ENCODE measurements around the gene LRMDA.

LRMDA gene

DNA sequence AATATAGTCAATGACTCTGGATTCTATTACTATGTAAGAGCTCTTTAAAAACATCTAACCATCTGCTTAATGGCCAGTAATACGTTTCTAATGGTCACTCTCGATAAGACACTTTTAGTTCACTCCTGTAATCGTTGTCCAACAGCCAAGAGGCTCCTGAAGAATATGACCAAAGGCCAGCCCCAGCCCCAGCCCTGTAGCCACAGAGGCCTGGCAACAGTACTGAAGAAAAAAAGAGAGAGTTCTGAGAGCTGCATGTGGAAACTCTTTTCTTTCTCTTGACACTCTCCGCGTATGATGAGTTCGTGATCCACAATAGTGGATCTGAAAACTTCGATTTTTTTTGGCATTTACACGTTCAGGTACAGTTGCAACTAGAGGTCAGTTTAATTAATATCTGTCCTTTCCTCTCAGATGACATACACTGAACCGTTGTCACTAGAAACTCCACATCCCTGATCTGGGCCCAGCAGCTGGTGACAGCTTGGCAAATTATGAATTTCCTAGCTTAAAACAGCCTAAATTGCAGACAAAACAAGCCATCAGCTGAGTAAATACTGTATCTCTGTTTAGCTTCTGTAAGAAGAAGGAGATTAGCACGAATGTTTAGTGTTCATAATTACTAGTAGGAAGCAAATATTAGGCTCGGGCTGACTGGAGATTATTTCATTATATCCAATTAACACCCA, 456.7 kb downstream of the LRMDA start:
- no peak for DNase-seq

DNA sequence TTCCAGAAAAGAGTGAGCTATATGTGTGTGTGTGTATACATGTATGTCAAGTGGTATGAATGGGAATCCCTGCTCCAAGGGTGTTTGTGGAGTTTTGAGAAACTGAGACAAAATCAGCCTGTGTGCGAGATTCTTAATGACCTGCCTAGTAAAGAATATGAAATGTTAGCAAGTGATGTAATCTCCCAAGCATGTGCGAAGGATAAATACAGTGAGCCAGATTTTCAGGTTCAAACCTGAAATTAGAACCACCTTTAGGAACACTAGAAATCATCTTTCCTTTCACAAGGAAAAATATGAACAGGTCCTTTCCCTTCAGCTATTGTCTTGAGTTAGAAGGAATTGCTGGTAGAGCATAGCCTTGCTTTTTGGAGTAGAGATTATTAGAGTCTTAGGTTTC, 457.6 kb downstream of the LRMDA start:
- DNase-seq: no peak

DNA sequence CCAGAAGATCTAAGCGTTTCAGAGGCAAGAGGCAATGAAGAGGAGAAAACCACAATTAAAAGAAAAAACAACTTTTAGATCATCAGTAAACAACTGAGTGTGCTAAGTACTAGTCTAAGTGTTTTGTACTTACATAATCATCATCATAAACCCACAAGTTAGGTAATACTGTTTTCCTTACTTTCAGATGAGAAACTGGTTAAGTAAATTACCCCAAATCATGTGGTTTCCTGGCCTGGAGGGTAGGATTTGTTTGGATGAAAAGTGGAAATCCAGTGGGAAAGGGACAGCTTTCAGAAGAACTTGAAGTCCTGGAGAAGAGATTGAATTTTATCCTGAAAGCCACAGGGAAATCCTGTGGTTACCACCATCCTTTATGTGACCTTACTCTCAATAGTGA, 463.3 kb downstream of the LRMDA start:
- DNase-seq: no peak

DNA sequence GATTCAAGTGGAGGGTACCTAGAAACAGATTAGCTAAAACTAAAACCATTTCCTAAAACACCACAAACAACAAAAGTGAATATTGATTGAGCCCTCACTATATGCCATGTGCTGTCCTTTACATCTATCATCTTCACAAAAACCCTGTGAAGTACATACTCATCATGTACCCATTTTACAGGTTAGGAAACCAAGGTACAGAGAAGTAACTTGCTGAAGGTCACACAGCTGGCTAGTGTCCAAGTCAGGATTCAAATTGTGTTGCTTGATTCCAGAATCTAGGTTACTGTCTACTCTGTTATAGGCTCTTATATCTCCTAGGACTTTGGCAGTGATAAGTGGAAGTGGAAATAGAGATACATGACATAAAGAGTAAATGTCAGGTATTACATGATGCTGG, 463.8 kb downstream of the LRMDA start:
- DNase-seq: no peak

DNA sequence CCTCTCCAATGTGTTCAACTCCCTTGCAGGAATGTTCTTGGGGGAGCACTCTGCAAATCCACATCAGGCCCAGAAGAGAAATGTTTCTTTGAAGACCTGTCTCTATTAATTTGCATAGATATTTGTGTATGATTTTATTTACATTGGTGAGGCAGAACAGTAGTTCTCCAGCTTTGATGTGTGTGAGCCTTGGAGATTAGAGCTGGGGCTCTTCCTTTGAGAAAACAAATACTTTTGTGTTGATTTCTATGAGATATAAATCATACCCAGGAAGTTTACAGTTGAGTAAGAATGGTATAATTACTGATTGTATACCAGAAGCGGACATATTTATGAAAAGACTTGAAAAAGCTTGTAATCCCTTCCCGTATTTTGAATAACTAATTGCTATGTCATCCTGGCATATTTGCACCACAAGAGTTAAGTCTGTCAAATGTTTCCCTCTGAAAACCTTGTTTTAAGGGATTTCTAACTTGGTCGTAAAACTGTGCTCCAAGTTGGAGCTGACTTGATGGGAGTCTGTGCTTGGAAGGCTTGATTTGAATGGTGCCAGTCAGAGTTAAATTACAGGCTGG, 468.5 kb downstream of the LRMDA start:
- DNase-seq: no peak

DNA sequence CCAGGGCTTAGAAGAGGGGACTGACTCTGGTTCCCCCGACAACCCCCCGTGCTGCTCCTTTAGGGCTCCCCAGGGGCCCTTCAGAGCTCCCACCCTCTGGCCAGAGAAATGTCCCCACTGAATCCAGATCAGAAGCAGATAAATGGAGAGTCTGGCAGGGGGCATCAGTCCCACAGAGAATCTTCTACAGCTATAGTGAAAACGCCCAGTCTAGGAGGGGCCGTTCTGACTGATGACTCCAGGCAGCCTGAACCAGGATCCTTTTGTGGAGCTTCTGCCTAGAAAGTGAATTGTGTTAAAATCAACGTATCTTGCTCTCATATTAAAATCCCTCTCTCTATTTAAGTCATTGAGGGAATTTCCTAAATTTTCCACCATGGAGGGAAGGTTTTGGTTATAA, 471.4 kb downstream of the LRMDA start:
- no peak for DNase-seq

DNA sequence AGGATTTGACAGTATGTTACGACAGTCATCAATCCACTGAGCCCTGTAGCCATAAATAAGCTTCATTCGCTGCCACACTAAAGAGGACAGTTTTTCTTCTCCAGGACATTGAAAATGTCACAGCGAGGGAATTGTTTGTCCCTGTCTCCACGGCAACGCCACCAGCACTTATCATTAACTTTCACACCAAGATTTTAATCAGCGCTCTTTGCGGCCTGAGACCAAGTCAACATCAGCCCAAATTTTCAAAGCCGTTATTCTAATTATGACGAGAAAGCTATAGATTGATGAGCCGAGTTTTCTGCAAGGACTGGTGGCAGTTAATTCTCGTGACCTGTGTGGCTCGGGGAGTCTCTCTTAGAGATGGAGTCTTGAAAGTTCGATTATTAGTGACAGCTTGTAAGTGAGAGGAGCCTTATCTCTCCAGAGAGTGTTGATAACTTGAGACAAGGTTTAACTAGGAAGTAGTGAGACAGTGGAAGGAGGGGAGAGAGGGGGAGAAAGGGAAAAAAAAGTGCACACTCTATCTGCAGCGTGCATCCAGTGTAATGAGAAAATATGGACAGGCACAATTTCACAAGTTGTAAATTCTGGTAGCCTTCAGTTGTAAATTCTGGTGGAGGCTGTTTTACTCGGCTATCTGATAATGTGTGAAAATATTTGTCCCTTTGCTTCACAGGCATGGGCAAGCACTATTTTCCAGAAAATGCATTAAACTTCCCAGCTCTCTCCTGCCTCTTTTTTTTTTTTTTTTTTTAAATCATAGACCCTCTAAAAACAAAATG, 473.3 kb downstream of the LRMDA start:
- peak; percentile 66 for DNase-seq

DNA sequence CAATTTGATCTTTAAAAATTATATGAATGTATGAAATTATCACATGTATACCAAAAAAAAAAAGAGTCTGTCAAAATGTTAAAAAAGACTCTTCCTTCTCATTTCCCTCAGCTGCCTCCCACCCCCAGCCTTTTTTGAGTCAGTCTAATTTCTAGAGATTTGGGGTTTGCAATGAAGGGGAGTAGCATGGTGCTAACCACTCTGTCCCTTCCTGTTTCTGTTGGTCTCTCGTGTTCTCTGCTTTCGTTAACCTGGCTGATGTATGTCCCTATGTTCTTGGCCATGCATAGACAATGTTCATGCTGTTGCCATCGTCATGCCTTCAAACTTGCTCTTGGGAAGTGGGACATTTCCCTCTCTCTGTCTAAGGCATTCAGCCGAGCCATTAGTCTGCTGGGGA, 474.1 kb downstream of the LRMDA start:
- DNase-seq: no peak

DNA sequence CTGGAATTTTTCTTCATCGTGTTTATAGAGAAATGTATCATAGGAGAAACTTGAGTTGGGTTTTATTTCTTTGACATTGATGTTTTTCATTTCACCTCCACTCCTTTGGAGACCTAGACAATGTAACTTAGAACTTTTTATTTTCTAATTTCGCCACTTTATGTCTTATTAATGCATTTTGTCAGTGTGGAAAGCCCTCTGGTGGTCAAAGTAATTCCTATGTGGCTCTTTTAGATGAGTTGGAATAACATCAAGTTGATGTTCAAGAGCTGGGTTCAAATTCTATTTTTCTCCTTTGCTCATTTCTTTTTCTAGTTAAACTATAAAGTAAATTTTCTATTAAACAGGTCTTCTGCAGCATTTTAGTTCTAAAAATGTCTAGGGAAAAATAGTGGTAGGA, 478.6 kb downstream of the LRMDA start:
- no peak for DNase-seq

DNA sequence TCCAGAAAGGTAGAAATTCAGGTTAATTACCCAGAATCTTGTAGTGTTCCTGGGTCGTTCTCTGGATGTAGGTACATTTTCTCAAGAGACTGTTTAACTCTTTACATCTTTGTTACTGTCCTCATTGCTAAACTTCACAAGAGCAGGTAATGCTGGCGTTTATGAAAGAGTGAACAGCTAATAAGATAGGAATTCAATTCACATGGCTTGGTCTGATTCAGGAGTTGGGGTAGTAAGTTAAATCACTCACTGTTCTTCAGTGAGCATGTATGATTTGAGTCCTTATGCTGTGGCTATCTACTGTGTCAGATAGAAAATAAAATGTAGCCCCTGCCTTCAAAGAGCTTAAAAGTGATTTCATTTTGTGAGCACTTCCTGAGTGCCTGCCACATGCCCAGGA, 480.0 kb downstream of the LRMDA start:
- DNase-seq: no peak

DNA sequence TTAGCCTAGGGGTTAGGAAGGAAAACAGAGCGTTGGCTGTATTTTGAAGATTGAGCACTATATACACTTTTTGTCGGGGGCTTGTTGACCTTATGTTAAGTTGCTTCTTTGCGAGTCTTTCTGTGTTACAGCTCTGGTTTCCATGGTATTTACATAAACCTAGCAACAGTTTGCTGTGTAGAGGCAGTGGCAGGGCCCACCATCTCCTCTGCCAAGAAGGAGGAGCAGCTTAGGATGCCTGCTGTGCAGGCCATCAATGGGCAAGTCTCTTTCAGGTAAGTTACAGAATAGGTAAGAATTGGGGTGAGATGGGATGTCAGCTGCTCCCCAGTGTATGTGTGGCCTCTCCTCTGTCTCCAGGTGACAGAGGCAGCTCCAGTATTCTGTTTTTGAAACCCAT, 485.5 kb downstream of the LRMDA start:
- DNase-seq: no peak

DNA sequence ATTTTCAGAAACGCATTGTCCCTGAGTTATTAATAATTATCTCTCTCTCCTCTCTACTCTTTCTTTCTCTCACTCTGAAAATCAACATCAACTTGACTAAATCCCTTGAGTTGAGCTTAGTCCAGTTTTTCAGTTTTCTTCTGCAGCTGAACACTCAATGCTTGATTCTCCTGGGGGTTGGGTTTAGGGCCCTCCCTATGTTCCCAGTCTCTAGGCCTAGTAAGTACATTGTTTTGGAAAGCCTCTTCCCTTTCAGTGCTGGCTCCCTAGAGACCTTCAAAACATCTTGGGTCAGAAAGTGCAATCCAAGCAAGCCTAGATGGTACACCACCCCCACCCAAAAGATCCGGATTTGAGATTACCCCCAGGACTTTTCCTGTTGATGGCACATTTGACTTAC, 488.5 kb downstream of the LRMDA start:
- no peak for DNase-seq

DNA sequence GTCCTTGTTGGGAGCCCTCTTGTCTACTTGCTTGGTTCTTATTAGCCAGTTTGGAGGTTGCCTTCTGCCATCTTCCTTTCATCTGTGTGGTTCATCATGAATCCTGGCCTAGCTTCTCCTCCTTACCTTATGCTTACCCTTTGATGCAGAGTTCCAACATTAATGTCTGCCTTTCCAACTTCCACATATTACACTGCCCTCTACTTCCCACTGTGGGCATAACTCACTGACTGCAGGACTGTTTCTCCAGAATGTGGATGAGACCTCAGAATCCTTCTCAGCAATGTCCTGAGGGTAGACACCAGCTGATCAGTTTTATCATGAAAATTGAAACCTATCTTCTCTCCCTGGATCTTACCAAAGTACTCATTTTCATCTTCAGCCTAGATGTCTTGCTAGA, 491.0 kb downstream of the LRMDA start:
- DNase-seq: no peak

DNA sequence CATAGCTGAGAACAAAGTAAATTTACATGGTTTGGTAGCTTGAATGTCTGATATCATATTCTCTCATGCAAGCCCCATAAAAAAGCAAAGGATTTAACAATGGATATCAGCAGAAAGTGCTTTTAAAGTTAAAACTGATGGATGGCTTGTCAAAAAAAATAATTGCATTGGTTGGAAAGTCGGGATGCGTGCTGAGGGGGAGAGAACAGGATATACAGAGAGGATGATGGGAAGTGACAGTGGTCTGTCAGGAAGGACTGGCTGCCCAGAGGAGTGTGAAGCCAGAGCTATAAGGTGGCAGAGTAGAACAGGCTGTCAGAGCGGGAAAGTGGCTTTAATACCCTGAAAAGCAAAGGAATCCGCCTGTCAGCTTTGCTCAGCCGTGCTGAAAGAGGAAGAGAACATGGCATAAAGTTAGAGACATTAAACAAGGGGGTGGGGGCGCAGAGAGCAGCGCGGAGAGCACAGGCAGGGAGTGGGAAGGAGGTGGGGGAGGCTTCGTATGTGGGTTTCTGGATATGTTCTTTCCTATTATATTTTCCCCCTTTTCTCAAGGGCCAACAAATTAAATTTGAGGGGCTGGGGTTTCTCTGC, 493.0 kb downstream of the LRMDA start:
- DNase-seq: peak; percentile 87

DNA sequence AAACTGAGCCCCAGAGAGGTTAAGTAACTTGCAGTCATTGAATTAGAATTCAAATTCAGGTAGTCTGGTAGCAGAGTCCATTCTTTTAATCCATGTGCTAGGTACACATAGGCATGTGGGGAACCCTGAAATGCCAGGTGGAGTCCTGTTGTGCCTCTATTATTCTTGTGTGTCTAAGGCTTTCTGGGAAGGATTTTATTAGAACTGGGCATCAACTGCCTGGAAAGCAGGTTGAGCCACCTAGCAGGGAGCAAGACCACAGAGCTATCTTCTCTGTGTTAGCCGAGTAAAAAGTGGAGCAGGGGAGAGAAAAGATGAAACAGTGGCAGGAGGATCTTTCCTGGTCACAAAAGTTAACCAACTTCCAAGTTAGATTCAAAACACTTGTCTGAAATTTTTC, 494.6 kb downstream of the LRMDA start:
- DNase-seq: no peak

DNA sequence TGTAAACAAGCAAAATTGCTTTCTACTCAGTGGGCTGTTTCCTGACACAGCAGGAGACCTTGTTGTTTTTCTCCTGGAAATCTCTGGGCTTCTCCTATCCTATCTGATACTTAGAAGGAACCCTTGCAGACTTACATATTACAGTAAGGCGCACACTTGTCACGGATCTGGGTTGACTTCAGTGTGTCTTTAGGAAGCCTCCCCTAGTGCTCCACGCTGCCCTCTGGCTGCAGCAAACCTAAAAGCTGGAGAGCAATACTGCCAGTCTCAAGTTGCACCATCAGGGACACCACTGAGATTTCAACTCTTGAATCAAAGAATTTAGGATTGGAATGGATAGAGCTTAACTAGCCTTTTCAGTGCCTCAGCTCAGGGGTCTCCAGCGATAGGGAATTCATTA, 495.3 kb downstream of the LRMDA start:
- DNase-seq: peak; percentile 62

DNA sequence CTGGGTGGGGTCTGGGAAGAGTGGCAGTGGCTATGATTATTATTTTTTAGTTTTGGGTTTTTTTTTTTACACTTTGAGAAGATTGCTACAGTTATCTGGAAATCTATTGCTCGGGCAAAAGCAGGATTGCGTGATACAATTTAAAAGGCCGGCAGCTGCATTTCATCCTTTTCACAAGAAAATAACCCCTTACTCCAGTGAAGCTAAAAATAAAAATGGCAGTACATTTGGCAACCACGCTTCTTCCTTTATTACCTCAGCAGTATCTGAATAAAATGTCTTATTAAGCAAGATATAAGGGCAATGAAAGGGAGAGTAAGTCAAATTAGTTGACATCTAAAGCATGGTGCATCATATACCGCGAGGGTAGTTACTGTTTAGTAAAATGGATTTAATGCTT, 496.8 kb downstream of the LRMDA start:
- no peak for DNase-seq

DNA sequence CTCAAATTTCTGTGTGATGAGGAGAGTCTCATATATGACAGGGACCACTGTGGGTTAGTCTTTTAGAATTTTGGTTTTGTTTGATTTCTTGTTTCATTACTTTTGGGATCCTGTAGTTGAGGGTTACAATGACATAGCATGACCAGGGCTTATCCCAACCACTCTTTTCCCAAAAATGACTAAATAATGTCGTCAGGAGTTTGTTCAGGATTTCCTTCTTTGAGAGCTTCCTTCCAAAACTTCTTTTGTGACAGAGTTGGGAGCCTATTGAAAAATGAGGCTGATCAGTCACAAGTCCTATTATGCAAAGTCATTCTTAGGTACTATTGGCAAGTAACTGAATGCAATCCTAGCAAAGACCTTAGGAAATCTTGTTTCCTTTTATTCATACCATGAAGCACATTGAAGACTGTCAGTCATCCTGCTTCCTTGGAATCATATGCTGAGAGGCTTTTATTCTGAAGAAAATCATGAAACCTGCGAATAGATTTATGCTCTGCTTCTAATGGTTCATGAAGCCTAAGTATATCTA, 498.3 kb downstream of the LRMDA start:
- no peak for DNase-seq

DNA sequence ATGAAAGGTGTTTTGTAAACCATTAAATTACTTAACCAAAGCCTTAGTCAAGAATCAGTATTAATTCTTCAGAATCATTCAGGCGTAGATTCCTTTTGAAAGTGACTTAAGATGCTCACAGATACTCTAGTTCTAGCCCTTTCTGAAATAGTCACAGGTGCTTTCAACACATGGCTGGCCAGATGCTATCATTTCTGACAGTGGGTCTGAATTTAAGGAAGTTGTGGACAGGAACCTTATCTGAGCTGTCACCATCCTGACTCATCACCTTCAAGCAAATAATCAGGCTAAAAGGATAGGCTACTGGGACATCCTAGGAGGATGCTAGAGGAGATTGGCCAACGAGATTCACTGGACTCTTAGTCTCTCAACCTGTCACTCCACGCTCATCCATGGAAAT, 501.5 kb downstream of the LRMDA start:
- no peak for DNase-seq

DNA sequence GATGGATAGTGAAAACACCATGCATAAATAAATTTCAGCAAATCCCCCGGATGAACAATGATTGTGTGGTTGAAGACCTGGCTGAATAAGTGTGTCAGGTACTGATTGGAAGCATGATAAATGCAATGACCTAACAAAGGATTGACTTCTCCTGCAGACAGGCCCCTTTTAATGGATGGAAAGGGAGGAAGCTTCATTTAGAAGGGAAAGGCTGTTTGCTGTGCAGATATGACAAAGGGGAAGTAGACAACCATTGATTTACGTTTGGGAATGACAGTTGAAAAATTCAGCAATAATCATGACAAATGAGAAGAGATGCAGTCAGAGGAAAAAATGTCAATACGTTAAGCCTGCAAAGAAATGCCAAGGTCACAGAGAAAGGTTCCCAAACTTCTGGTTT, 503.8 kb downstream of the LRMDA start:
- DNase-seq: no peak

DNA sequence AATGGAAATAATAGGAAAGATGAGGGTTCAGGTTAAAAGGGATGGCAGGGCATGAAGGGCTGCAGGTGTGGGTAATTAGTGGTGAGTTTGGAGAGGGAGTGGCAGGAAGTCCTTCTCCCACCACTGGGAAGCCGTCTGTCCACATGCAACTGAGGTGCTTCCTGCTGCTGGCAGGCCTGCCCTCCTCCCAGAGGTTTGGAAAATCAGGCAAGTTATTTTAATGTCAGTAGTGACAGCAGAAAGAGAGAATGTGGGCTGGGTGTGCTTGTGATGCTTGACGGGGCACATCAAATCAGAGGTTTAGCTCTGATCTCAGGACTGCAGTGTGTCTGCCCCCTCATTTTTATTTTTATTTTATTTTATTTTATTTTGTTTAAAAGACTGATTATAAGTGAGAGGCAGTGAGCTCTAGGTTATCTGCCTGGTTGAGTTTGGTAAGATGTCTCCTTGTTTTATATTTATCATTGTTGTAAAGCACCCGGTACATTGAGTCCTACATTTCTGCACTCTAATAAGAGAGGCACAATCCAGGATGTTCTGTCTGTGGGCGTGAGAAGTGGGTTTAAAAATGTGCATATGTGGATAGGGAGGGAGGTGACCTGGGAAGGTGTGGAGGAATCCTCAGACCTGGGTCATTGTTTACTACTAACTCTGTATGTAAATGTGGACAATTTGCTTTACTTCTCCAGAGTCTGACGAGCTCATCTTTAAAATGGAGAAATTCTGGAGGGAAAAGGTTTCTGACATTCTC, 504.4 kb downstream of the LRMDA start:
- DNase-seq: no peak

DNA sequence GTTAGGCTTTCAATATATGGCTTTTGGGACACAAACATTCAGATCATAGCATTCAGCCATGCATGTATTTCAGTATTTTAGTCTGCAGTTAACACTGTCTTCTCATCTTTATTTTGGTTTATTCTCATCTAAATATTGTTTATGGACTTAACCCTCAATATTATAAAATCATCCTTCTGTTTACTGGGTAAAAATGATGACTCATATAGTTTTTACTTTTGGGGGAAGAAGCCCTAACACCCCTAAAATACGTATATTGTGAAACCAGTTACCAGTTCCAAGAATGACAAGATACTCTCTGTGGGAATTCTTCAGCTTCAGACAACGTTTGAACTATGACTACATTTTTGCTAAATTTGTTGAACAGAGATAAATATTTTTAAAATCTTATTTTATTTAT, 505.4 kb downstream of the LRMDA start:
- no peak for DNase-seq

DNA sequence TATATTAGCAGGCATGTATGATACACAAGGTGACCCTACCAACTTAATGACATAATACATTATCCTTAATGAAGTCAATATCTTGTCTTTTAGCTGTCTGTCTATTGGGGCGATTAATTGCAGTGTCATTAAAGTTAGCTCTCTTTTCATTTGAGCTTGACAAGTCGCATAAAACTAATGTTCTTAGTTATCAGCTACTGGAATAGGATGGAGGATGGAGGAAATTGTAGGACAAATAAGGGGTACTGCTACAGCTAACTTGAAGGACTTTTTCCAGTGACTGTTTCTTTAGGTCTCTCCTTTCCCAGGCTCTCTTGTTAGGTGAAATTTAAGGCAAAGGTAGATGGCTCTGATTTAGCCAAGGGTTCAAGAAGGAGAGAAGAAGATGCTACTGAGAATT, 506.4 kb downstream of the LRMDA start:
- no peak for DNase-seq

All from eye (tissue), 1 donor.